Peyer's patch (tissue), 4 donors: ENCODE data around the gene ANKS6.

Experiments used
- CTCF ChIP-seq, 6 experiments: fragments of 450-650 bp in 4 of 6; fragments of 200-600 bp in 2 of 6; sonication (generic) in 1 of 6; IDR thresholded peaks; one replicate each; pipeline ENCODE4 v1.5.1; 2017 to 2019; ENCODE audit warnings: antibody characterized with exemption in 6 of 6, mild to moderate bottlenecking in 3 of 6, moderate library complexity in 1 of 6
- POLR2A ChIP-seq, 2 donors: fragments of 450-650 bp; IDR thresholded peaks; one replicate each; pipeline ENCODE4 v1.5.1; 2017; ENCODE audit warnings: antibody characterized with exemption in 2 of 2, mild to moderate bottlenecking in 2 of 2, moderate library complexity in 2 of 2

GRCh38 chr9:98778711-98779530 is 17.4 kb downstream of the ANKS6 start:
- TF ChIP-seq CTCF (IDR thresholded peaks at IDR 0.05): peak in 2 of 6 experiments; percentile 4 to 5
- peak in 1 of 2 donors; percentile 22 for TF ChIP-seq POLR2A (IDR thresholded peaks at IDR 0.05)
